HG03460 (cell line): Measurements from ENCODE around the gene HDAC9.

ENCODE experiments used
- ATAC-seq: cut with Tn5 transposase; IDR thresholded peaks from one replicate; pipeline ENCODE4 v1.9.1; 2021; ENCODE audit not compliant: unreplicated experiment

HDAC9 gene

DNA sequence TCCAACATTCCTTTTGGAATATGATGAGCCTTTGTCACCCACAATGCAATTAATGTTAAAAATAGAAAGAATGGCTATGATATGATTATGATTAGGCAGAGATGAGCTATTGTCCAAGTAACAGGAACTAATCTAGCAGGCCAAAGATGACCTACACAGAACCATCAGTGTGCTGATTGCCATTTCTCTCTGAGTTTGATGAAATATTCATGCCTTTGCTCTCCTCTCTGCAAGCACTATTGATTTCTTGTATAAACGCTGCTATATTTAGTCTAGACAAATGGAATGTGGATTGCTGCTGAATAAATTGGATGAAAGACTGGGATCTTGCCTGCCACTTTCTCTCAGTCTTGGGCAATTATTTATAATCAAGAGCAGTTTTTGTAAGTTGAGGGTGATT, 85.4 kb downstream of the HDAC9 start:
- ATAC-seq = no peak

DNA sequence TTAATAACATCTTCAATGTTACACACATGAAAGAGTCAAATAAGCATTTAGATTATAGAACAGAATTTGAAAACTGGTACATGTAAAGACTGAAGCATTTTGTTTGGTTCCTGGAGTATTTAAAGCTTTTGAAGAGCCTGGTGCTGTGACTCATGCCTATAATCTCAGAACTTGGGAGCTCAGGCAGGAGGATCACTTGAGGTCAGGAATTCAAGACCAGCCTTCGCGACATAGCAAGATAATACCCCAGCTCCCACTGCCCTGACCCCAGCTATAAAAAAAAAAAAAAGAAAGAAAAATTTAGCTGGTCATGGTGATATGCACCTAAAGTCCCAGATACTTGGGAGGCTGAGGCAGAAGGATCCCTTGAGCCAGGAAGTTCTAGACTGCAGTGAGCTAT, 87.8 kb downstream of the HDAC9 start:
- ATAC-seq = no peak

DNA sequence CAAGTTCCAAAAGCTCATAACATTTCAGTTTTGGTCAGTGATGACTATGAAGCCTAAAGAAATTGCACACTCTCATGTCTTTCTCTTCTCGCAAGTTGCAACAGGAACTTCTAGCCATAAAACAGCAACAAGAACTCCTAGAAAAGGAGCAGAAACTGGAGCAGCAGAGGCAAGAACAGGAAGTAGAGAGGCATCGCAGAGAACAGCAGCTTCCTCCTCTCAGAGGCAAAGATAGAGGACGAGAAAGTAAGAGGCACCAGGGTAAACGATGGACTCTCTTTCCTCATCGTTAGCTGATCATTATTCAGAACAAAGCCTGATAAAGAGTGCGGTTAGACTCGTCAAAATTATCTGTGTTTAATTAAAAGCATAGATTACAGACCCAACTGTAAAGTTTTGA, 94.7 kb downstream of the HDAC9 start:
- ATAC-seq = no peak

DNA sequence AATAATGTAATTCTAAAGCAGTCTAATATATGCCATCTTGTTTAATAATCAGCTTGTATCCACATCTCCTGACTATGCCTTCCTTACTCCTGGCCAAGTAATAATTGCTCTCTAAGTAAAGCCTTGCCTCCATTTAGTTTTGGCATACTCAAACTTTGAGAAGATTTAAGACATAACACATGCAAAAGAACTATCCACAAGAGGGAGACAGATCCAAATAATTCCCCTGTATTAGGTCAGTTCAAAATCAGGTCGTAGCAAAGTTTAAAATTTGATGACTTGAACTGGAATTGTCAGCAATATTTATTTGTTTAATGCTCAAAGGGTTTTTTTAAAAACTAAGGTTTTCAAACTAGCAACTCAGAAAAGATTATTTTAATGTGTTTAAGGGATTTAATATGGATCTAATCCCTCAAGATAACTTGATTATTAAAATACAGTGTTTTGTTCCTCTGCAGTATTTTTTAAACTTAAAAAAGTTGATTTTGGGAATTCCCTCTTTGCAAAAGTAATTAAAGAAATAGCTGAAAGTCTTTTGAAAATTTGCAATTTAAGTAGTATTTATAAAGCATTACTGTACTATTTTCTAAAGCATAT, 95.3 kb downstream of the HDAC9 start:
- no peak for ATAC-seq

DNA sequence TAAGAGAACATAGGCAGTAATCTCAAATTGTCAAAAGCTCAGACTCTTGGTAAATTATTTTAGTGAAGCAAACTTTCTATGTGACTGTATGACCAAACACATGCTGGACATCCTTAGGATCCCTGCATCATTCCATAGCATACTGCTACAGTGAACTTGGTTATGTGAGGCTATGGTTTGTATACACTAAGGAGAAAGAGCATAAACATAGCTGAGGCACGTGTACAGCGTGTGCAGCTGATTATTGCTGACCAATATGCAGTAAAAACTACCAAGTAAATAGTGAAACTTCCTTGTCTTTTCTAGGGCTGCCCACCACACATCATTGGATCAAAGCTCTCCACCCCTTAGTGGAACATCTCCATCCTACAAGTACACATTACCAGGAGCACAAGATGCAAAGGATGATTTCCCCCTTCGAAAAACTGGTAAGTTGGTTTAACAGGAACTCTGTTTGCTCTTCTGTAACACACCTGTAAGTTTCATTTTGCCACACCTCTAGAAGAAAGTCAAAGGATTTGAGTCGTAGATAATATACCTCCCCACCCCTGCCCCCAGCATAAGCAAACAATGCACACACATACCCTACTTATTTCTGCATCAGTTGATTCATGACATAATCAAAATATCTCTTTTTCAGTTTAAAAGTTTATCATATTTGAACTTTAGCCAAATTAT, 98.2 kb downstream of the HDAC9 start:
- ATAC-seq = no peak

DNA sequence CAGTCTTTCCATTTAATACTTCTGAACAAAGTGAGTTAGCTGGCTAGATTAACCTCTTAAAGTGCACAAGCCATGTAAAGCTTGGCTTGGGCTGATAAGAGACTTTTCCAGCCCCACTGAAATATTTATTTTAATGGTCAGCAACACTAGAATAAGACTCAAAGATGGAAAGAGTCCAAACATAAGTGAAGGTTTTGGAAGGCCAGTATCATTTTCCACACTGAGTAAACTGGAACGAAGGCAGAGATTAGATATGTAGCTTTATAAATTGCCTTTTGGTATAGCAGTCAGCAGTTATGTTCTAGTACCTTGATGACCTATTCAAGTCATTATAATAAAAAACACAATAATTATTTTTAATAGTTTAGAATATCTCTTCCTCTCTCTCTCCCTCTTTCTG, 102.2 kb downstream of the HDAC9 start:
- ATAC-seq = no peak

DNA sequence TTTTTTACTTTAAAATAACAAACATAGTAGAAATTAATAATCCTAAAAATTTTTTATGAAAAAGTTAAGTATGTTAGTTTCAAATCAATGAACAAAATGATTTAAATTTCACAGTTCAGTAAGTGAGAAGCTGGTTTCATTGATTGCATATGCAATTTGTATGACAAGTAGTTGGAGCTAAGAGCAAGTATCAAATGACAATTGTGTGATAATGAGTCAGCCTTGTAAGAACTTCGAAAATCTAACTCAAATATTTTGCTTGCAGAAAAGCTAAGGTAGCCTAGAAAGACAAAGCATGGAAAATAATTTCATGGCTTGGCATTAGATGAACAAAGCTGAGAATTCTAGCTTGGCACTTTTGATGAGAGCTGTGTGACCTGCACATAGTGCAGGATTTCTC, 111.5 kb downstream of the HDAC9 start:
- no peak for ATAC-seq

DNA sequence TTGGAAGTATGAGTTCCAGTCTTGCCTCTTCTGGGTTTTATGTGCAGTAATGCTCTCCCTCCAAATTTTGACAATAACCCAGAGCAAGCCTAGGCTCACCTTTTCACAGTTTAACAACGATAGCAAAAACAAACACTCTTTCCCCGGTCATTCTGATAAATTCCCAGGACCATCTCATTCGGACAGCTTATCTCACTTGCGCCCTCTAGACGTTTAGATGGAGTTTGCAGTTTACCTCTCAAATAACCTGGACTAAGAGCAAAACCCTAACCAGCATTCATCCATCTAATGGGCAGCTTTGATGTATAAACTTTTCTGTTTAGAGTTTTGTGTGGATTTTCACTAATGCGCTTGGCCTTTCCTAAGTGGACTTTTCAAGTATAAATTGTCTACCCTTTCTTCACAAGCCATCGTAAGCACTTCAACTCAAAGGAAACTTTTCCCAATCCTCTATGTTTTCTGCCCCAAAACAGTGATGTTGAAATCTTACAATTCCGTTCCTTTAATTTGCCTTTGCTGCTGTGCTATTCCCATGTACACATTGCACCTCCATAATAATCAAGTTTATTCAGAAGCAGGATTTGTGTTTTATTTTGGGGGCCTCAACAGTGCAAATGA, 114.9 kb downstream of the HDAC9 start:
- no peak for ATAC-seq

DNA sequence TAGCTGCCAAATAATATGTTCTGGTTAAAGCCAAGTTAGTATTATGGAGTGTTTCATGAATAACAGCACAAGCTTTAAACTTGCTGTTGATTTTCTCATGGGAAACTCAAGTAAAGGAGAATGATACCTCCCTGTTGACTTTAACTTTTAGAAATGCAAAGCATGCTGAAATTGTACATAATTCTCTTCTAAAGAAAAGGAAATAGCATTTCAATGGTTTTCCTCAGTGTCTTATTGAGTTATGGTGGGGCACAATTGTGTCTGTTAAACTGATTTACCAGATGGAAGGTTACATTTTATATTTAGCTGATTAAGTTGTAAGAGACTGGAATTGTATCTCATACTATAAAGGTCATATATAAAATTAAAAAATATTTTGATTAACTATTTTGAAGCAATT, 119.3 kb downstream of the HDAC9 start:
- ATAC-seq = no peak

DNA sequence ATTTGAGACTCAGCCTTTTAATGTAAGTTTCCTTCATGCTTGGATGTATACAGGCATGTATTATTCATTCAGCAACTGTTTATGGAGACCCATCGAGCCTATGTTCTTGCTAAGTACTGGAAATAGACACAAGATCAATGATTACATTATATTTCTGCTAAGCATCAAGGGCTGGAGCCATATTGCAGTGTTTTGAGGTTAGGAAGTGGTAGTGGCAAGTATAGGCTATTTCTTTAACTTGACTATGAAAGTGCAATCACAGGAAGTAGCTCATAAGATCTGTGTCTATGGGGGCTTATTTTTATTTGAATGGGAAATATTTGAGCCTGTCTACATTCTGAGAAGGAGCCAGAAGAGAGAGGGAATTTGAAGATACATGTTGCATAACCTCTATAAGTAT, 123.8 kb downstream of the HDAC9 start:
- no peak for ATAC-seq

DNA sequence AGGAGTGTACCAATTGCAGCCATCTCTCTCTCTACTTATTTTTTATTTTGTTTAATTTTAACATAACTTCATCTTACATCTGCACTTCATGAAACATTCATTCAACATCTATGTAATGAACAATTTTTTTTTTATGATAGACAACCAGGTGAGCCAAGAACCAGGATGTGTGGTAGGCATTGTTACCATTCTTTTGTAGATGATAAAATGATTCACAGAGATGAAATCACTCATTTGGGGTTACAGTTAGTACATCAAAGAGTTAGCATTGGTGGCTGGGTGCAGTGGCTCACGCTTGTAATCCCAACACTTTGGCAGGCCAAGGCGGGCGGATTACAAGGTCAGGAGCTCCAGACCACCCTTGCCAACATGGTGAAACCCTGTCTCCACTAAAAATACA, 127.8 kb downstream of the HDAC9 start:
- no peak for ATAC-seq

DNA sequence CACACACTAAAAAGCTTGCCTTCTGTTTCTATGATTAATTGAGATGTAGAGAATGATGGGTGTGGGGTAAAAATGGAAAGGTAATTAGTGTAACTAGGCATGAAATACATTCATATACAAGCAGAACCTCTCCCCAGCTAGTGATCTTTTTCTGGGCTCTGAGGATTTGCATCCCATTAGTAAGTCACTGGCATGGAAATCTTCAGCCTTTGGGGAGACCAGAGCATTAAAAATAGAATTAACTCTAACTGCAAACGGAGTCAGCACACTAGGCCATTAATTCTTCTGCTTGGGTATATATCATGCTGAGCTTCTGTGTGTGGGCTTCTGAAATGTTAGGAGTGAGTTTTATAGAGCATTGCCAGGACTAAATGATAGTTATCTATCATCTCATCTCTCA, 128.9 kb downstream of the HDAC9 start:
- ATAC-seq = no peak

DNA sequence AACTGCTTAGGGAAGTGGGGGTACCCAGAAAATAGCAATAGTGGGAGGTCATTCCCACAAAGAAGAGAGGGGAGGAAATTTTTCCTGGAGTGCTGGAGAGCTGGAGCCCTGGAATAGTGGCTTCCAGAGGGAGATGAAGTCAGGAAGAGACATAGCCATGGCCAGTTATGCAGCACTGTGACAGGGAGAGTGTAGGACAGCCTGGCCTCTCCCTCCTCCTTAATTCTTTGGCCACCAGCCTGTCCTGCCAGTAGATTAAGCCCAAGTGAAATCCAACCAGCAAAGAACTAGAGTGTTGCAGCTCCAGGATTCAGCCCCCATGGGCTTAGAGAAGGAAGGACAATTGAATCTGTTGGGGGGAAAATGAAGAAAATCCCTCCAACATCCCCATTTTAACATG, 130.5 kb downstream of the HDAC9 start:
- no peak for ATAC-seq

DNA sequence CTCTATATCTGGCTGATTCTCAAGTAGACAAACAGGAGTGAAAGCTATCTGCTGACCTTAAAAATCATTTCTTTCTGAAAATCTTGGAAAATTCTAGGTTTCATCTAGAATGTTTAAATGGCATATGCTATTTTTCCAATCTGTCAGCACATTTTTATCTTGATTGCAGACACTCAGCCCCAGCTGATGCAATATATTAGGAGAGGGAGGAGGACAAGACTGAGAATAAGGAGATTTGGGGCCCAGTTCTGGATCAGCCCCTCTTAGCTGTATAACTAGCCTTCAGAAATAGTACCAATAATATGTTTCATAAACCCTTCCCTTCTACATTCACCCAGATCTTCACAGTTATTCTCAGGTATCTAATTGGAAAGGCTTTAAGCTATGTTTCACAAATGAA, 131.2 kb downstream of the HDAC9 start:
- ATAC-seq = no peak

DNA sequence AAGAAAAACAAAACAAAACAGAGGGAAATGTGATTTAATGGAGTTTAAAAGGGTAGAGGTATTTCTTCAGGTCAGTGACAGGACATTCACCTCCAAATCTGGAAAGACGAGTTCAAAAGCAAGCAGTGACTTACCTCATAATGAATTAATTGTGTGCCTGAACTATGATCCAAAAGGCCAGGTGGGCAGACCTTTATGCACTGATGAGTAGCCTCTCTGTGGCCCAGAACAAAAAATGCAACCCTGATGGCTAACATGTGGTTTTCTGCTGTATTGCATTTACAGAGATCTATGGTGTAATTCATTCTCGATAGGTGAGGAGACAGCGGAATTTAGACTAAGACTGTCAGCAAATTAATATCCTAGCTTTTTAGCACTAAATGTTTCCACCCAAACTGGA, 142.0 kb downstream of the HDAC9 start:
- ATAC-seq = no peak

DNA sequence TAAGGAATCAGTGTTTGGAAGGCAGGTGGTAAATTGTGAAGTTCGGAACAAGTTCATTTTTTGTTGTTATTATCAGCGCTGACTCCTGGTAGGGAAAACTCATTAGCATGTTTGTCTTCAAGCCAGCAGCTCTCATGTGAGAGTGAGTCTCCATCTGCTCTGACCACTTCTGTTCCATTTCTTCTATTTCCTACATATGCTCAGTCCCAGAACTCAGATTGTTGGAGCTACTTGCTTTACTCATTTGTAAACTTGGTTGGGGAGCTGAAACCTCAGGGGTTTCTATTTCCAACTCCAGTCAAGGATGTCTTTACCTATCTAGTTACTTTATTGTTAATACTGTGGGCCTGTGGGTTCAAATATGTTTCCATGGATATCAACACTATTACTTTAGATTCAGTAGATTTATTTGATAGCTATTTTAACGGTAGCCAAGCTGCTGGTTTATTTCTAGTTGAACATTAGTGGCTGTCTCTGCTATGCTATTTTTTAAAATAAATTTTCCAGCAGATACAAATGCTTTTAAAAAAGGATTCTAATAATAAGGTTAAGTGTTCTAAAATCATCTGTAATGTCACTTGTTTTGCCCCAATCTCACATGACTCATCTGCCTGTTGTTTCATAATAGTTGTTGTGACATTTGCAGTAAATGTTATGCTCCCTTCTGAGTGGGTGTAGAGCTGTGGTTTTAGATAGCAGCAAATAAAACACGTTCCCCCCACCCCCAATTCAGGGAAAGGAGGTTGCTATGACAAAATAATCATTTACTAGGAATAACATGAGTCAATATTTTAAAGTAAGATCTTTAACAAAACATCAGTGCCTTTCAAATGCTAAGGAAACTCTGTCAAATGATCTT, 143.3 kb downstream of the HDAC9 start:
- ATAC-seq = no peak

DNA sequence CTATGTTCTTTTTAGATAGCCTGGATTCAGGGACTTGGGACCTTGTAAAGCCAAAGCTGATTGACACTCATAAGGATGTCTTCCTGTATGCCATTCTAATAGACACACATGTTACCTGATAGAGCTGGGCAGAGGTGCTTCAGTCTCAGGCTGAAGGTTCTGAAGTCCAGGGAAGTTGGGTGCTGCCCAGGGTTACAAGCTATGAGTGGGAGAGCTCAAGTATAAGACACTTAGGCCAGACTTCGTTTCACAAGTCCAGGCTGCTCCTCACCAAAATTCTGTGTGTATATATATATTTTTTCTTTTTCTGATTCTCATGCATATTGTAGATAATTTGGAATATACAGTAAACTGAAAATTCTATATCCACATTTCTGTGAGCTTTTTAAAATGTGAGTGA, 144.2 kb downstream of the HDAC9 start:
- no peak for ATAC-seq

DNA sequence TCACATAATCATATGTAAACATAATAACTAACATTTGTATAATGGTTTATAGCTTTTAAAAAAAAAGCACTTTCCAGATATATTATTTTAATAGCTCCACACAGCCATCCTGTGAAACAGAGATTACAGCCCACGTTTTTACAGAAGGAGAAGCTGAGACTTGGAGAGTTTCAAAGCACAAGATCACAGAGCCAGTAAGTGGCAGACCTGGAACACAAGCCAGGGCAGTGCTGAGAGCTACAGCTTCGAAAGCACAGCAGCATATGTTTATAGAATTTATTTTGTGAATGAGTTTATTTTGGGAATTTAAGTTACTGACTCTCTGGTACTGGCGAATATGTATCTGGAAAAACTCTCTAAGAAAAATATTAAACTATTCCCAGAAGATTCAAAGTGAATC, 149.4 kb downstream of the HDAC9 start:
- no peak for ATAC-seq

DNA sequence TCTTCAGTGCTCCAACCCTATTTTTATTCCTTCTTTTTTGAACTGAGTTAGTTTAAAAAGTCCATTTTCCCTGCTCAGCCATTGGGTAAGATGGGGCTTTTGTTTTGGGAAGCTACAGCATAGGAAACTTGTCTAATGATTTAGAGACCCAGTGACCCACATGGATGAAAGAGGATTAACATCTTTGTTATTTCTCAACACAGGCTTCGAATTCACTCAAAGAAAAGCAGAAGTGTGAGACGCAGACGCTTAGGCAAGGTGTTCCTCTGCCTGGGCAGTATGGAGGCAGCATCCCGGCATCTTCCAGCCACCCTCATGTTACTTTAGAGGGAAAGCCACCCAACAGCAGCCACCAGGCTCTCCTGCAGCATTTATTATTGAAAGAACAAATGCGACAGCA, 152.0 kb downstream of the HDAC9 start:
- no peak for ATAC-seq

DNA sequence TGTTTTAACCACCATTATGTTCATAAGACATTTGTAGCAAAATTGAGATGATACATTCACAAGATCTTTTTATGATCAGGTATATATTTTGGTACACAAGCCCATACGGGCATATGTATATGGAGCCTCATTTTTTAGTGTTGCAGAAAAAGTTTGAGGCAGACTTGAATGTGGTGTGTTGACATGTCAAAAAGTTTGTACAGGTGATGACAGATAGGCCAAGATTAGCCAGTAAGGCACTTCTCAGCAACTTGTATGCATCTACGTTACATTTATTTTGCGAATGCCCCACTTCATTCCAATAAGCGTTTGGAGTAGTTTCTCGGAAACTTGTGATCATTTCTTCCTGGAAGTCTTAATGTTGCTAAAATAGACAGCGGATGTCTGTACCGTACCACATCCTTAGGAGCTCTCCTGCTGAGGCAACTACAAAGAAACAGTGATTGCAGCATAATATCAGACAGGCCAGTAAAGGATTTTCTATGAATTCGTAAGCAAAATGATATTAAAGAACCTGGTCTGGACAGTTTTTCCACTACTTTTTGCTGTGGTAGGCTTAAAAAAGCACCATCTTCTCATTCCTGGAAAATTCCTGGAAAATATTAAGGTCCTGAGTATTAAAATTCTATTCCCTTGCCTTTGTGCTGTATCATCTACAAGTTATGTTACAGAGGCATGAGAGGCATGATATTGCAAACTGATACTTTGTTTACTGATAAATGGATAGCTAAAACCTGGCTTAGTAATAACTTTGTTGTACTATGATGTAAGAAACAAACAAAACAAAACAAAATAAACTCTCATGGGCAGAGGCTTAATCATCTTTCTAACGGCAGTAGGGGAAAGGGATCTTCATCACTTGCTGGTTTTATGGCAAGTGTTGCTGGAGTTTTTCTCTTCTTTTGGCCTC, 153.6 kb downstream of the HDAC9 start:
- ATAC-seq = no peak
